ENCODE results near the gene PPAT.
A peak's percentile ranks its signal among the peaks of the same experiment; 100 is the strongest.
"Not testable (repeated sequence)": the region's sequence is repeated elsewhere in the genome, so short reads cannot be mapped to it uniquely, and the experiment has no call there.

PPAT gene

DNA sequence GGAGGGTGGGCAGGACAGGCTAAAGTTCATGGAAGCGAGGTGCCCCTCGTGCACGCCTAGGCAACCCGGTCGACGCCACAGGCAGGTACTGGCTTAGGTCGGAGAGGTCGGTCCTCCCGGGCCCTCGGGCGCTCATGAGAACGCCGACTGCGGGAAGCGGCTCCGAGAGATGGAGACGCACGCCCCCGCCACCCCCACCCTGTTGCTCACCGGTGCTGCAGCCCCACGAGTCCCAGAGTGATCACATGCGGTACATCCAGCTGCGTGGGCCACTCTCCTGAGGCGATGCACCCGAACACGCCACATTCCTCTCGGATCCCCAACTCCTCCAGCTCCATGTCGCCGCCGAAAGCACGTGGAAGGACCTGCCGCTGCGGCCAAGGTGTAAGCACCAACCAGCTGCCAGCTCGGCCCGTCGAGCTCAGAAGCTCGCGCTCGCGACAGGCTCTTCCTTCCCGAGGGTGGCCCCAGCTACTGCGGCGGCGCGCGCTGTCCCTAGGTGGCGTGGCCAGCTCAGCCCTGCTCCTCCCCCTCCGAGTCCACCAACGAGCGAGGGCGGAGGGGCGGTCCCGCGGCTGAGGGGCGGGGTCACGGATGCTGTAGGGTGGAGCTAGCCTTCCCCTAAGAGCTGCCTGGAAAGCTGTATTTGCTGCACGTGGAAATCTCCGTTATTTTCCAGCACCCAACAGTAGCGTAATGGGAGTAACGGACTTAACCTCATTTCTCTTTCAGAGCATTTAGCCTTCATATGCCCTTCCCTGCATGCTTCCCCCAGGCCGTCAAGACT, at the start of gene PPAT:
TSS of gene PPAT (minus strand) at position 476 of the 787 bp plus-strand sequence. CDS start at position 338, 138 bp downstream.
- peak; percentile 96 for DNase-seq (ENCODE audit: low read depth)

DNA sequence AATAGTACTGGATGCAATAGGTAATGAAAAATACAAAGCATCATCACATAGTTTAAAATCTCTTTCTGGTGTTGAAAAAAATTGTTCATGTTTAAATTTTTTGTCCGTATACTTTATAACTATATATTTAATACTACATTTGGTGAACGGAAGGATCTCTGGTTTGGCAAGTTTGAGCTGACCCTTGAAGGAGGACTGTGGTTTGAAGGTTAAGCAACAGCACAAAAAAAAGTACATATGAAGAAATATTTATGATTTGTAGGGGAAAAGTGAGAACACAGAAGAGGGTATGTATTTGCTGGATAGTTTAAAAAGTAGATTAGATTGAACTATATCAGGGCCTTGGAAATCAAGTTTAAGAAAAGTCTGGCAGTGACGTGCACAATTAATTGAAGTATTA, 45.3 kb upstream of the PPAT start:
- no peak for DNase-seq (ENCODE audit: low read depth)

DNA sequence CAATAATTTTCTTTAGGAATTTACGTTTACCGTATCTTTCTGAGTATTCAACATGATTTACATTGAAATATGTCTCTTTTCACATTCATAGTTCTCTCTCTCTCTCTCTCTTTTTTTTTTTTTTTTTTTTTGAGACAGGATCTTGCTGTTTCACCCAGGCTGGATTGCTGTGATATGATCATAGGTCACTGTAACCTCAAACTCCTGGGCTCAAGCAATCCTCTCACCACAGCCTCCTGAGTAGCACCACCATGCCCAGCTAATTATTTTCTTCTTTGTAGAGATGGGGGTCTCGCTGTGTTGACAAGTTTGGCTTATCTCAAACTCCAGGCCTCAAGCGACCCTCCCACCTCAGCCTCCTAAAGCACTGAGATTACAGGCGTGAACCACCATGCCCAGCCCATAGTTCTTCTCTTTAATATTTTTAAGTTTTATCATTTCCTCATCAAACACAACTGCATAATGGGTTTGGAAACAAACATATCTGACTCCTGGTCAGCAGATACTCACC, 41.8 kb upstream of the PPAT start:
- DNase-seq (ENCODE audit: low read depth): no peak

DNA sequence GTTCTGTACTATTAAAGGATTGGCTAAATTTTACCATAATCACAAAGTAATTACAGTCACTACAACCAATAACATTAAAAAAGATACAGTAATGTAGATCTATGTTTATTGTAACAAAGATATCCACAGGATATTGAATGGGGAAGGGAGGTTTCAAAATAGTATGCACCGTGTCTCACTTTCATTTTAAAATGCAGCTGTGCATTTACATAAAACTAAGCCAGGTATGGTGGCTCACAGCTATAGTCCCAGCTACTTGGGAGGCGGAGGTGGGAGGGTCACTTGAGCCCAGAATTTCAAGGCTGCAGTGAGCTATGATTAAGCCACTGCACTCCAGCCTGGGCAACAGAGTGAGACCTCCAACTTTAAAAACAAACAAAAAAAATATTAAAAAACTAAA, 40.5 kb upstream of the PPAT start:
- no peak for DNase-seq (ENCODE audit: low read depth)

DNA sequence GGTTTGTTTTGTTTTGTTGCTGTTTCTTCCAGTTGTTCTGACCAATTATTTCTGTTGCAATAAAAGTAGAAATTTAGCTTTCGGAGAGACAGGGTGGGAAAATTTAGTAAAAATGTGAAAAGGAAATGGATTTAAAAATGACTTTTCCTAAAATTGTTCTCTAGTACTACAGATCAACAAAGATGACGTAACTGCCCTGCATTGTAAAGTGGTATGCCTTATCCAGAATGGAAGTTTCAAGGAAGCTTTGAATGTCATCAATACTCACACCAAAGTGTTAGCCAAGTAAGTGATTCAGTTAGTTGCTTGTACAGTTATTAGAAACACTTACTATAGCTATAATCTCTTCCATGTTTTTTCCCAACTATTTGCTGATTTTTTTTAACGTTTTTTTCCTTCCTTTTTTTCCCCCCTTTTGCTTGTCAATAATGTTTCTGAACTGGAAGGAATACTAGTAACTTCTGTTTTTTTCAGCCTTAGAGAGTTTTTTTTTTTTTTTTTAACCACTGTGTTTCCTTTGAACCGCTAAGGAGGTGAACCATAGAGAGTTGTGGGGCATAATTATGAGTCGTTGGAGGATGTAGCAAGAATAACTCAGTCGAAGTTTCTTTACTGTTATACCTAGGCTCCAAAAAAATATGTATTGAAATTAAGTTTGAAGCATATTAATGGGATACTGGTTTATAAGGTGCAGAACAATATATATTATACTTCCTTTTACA, 34.2 kb upstream of the PPAT start:
- DNase-seq (ENCODE audit: low read depth): no peak

DNA sequence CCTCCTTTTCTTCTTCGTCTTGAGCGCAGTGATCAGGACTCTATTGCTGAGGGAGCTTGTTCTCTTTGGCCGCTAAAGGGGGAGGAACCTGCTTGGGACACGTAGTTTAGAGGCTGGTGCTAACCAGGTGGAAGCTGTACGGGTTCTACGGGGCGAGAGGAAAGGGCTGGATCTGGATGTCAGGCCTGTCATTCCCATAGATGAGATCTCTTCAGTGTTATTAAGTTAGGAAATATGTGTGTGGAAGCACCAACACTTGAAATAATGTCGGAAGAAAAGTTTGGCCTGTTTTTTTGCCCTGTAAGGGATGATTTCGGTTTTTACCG, 32.6 kb upstream of the PPAT start:
- DNase-seq (ENCODE audit: low read depth): no peak

DNA sequence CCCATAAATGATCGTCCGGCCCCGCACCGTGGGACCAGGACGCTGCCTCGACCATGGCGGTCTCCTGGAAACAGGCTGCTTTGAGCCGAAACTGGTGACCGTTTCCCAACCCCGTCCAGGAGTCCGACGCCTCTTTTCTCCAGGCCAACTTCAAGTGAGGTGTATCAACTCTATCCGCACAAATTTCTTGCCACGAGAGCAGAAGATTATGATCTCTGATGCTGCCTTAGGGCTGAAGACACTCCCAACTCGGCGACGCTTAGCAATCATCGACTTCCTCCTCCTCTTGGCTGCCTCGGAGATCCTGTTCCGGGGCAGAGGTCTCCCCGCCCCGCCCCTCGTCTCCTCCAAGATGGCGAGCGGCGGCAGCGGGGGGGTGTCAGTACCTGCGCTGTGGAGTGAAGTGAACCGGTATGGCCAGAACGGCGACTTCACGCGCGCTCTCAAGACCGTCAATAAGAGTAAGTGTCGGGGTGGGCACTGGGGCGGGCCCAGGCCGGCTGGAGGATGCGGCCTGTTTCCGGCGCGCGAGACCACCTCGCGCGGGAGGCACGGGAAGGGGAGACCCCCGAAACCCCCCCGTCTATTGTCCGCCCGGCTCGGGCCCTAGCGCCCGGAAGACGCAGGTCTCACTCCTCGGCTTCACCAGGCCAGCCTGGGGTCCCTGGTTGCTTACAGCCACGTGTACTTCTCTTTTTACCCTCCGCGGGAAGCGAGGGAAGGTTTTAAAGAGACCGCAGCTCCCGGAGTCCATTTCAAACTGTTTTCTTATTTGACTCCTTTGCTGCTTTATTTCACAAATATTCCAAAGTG, 32.1 kb upstream of the PPAT start, which contains the start of gene SRP72:
TSS of gene SRP72 (plus strand) at position 334 of the 813 bp plus-strand sequence. CDS start at position 353, 19 bp downstream.
- peak; percentile 68 for DNase-seq (ENCODE audit: low read depth)

DNA sequence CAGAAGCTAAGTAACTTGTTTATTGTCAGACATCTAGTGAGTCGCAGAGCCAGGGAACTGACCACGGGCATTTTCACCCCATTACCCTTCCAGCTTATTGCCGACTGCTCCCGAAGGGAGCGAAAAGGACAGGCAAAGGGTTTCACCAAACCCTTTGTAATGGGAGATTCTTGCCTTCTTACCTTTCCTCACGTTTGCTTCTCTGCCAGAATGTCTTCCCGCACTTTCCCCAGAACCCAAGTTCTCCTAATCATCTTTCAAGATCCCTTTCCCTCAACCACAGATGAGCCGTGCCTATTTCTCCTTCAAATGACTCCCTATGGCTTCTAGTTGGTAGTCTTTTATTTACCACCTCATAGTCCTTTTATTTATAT, 31.5 kb upstream of the PPAT start:
- DNase-seq (ENCODE audit: low read depth): no peak

DNA sequence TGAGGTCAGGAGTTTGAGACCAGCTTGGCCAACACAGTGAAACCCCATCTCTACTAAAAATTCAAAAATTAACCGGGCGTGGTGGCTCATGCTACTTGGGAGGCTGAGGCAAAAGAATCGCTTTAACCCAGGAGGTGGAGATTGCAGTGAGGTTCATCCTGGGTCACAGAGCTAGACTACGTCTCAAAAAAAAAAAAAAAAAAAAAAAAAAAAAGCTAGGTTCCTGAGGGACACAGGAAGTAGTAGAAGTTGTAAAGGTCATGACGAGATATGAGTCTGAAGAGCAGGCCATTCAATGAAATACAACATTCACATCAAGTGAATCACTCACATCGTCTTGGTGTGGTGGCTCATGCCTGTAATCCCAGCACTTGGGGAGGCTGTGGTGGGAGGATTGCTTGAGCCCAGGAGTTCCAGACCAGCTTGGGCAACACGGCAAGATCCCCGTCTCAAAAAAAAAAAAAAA, 30.9 kb upstream of the PPAT start:
- peak; percentile 48 for DNase-seq (ENCODE audit: low read depth)

DNA sequence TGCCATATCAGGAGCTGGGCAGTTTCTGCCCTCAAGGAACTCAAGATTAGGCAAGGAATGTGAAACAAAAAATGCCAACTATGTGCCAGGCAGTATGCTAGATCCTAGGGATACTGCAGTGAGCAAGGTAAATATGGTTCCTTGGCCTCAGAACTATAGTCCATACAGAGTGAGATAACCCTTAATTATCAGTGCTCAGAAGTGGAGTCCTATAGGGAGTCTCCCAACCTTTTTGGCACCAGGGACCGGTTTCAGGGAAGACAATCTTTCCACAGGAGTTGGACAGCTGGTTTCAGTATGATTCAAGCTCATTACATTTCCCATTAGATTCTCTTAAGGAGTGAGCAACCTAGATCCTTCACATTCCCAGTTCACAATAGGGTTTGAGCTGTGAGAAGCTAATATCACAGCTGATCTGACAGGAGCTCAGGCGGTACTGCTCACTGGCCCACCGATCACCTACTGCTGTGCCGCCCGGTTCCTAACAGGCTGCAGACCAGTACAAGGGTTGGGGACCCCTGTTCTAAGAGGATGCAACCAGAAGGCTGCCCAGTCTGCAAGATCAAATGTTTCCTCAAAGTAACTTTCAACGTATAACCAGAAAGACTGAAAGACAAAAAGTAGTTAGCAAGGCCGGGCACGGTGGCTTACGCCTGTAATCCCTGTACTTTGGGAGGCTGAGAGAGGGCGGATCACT, 30.3 kb upstream of the PPAT start:
- DNase-seq (ENCODE audit: low read depth): no peak

DNA sequence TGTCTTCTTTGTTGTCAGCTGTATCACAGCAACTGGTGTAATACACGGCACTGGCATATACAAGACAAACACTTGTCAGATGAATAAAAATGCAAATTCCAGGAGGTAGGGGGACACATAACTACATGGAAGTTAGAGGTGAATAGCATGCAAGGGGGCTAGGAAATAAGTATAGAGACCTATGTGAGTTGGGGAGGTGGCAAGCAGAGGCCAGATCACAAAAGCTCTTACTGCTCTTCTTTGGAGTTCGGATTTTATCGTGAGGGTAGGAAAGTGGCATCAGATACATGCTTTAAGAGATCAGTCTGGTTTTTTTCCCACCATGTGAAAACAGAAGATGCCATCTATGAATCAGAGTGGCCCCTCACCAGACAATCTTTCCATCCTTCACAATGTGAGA, 29.2 kb upstream of the PPAT start:
- DNase-seq (ENCODE audit: low read depth): no peak

DNA sequence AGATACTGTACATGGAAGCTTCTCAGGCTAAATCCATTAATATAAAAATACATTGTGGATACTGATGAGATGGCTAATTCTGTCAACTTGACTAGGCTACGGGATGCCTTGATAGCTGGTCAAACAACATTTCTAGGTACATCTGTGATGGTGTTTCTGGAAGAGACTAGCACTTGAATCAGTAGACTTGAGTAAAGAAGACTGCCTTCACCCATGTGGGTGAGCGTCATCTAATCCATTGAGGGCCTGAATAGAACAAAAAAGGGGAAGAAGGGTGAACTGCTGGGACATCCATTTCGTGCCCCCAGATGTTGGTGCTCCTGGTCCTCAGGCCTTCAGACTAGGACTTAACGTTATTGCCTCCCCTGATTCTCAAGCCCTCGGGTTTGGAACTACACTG, 28.3 kb upstream of the PPAT start:
- DNase-seq (ENCODE audit: low read depth): no peak

DNA sequence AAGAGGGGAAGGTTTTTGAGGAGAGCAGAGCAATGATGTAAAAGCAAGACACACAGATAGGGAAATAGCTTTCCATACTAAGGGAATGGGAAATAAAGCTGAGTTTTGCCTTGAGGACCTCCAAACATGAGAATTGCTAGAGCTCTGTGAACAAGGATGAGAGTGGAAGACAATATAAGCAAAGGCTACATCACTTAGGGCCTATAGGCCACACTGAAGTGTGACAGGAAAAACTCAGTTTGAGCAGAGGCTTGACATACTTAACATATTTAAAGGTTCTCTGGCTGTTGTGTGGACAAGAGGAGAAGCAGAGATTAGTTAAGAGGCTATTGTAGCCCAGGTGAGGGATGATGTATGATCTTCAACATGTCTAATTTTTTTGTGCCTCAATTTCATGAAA, 26.7 kb upstream of the PPAT start:
- DNase-seq (ENCODE audit: low read depth): no peak

DNA sequence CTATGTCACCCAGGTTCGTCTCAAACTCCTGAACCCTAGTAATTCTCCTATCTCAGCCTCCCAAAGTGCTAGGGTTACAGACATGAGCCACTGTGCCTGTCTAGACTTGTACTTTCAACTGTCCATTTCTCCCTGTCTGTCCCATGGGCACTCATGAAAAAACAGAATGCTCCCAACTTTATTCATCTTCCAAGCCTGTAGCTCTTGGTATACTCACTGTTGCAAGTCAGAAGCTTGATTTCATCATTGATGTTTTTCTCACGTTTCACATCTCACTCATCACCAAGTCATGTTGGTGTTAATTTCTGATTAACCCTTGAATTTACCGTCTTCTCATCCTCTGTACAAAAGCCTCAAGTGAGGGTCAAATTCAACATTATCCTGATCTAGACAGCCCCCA, 24.7 kb upstream of the PPAT start:
- no peak for DNase-seq (ENCODE audit: low read depth)

DNA sequence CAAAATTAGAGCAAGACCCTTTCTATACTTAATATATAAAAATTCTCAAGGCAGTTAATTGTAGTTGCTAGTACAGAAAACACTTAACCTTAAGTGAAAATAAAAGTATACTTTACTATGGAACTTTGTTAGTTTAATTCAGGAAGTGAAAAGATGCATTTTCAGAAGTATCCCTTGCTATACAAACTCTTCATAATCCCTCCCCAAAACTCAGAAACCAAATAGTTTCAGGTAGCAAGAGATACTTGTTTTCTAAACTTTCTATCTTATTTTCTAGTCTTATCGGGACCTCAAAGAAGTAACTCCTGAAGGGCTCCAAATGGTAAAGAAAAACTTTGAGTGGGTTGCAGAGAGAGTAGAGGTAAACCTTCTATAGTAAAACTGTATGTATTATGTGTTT, 14.9 kb upstream of the PPAT start:
- DNase-seq (ENCODE audit: low read depth): no peak

DNA sequence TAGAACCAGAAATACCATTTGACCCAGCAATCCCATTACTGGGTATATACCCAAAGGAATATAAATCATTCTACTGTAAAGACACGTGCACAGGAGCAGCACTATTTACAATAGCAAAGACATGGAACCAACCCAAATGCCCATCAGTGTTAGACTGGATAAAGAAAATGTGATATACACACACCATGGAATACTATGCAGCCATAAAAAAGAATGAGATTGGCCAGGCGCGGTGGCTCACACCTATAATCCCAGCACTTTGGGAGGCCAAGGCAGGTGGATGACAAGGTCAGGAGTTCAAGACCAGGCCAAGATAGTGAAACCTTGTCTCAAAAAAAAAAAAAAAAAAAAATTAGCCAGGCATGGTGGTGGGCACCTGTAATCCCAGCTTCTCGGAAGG, 14.1 kb upstream of the PPAT start:
- DNase-seq (ENCODE audit: low read depth): not testable (repeated sequence)

DNA sequence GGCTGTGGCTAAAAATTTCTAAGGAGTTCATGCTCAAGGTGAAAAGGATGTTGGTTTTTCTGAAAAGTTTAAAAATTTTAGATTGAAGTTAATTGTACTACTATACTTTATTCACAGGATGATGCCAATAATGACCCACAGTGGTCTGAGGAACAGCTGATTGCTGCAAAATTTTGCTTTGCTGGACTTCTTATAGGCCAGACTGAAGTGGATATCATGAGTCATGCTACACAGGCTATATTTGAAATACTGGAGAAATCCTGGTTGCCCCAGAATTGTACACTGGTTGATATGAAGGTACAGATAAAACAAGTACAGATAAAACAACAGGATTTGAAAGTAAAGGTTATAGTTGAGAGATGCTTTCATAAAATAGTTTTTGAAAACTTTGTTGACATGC, 12.9 kb upstream of the PPAT start:
- no peak for DNase-seq (ENCODE audit: low read depth)

DNA sequence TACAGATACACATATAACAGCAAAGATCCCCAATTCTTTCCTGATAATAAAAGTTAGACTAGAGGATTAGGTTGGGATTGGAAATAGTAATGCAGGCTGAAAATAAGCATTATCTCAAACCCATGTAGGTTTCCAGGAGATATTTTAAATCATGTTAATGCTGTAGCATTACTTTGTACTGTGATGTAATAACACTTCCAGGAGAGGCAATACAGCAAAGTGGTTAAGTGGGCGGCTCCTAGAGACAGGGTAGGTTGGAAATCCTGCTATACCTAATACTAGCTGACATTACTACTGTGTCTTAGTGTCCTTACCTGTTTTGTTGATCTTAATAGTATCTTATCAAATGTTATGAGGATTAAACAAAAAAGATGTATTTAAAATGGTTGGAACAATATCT, 10.3 kb upstream of the PPAT start:
- no peak for DNase-seq (ENCODE audit: low read depth)

DNA sequence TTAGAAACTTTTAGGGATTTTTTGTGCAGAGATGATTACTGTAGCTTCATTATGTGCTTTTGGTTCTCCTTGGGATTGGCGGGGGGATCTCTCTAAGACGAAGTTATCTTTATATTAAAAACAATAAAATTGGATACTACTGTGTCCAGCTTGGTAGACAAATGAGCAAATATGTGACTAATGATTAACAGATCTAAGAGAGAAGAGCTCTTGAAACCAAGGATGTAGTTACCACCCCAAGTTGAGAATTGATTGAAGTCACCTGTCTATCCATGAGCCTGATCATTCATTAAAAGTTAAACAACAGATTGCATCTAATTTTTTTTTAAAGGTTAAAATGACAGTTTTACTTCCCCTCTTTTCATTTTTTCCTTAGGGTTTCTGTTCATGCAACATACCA, 9.3 kb upstream of the PPAT start:
- DNase-seq (ENCODE audit: low read depth): no peak

DNA sequence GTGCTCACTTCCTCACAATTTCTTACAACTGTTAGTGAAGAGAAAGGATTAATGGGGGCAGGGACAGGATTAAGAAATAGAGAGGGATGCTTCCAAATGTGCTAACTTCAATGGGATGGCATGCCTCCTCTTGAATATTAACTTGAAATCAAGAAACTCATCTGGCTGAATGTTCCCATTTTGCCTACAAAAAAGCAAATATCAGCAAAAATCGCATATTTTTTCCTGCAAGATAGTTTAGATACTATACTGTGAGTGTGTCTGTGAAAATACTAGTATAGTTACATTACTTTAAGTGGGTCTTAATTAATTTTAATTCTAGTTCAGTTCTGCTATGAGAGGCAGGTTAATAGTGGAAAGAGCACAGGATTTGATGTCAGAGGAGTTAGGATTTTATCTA, 5.6 kb upstream of the PPAT start:
- DNase-seq (ENCODE audit: low read depth): no peak

DNA sequence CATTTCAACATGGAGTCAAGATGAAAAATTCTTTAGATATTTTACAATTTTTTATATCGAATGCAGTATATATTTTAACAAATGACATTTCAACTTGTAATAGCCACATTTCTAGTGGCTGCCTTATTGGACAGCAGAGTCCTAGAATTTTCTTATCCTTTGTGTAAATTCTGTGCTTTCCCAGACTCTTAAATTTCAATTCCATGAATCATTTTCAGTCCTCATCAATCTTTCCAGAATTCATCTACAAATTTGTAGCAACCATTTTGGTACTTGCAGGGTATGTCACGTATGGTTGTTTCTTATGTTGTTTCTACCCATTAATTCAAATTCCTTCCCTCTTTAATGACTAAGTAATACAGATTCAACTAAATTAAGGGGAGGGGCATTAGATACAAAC, 3.4 kb upstream of the PPAT start:
- DNase-seq (ENCODE audit: low read depth): no peak

DNA sequence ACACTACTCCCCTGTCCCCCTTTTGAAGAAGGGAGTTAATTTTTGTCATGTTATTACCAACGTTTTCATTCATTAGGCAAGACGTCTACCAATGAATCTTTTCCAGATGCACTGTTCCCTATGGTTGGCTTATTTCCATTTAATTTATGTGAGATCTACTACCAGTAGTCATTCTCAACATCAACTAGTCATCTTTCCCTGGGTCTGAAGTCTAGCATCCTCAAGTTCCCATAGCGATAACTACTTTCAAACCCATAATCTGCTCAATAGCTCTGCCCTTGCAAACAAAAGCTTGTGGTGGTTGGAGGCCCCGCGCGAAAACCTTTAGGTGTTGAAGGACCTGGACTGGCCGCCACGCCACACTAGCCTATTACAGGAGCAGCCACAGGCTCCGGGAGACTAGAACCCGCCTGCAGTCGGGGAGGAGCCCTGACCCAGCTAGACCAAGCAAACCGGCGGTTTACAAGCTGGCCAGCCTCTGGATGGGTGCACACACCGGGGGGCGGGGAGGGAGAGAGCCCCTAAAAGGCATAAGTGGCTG, 746 bp downstream of the PPAT start:
- DNase-seq (ENCODE audit: low read depth): no peak

All from fibroblast of the conjunctiva (primary cell).